ENCODE results near the gene SLC24A3. TPM values are rescaled to one million over a fixed set of nuclear protein-coding genes. Genes with fewer than 3 reads are reported as not detected.

SLC24A3 gene
- total RNA-seq, 8 experiments from 2014 or later: 0.13 to 13.3 (median 7.0) TPM

- WGBS, 10 experiments: 29 to 86% (median 77%) methylated on average over 2 to 4 of the region's 4 CpGs; no CpG with 5 or more reads in 2 of the 10 experiments
- no peak for ATAC-seq (replicated peaks in 6 of 8)
- Histone ChIP-seq H3K4me1 (replicated peaks in 1 of 2) (no peaks in the 10 kb centered on the region), H3K27ac (no peak overlapping the region), H3K4me3 (no peak overlapping the region)
- in situ Hi-C loops (cut with MboI; ENCODE audit: low pct_unique_long_range_greater_than_20kb in 2 of 9, low sequenced_read_pairs in 9 of 9, unreplicated experiment in 9 of 9): no loop called here
These were observed 191.1 kb downstream of the SLC24A3 start for GRCh38 chr20:19403549-19403948.

- Histone ChIP-seq H3K27ac (no peak overlapping the region), H3K4me3 (no peak overlapping the region), H3K4me1 (replicated peaks in 1 of 2) (no peaks in the 10 kb centered on the region)
- in situ Hi-C loops (cut with MboI; ENCODE audit: low pct_unique_long_range_greater_than_20kb in 2 of 9, low sequenced_read_pairs in 9 of 9, unreplicated experiment in 9 of 9): no loop called here
- 20 to 83% (median 40%) methylated on average over 1 to 3 of the region's 3 CpGs; no CpG with 5 or more reads in 3 of the 10 experiments for WGBS, 10 experiments
- ATAC-seq (replicated peaks in 6 of 8): no peak
These were observed 192.4 kb downstream of the SLC24A3 start for GRCh38 chr20:19404826-19405225.

GRCh38 chr20:19405958-19406357 is 193.5 kb downstream of the SLC24A3 start:
- WGBS, 10 experiments: 13 to 87% (median 73%) methylated on average over 2 to 3 of the region's 3 CpGs; no CpG with 5 or more reads in 3 of the 10 experiments
- no peak overlapping the region for H3K27ac ChIP-seq
- no peak overlapping the region for H3K4me3 ChIP-seq
- in situ Hi-C loops (cut with MboI; ENCODE audit: low pct_unique_long_range_greater_than_20kb in 2 of 9, low sequenced_read_pairs in 9 of 9, unreplicated experiment in 9 of 9): no loop called here
- ATAC-seq (replicated peaks in 6 of 8): no peak
- no peaks in the 10 kb centered on the region for H3K4me1 ChIP-seq (replicated peaks in 1 of 2)

- no peaks in the 10 kb centered on the region for H3K4me1 ChIP-seq (replicated peaks in 1 of 2)
- WGBS, 10 experiments: 20 to 100% (median 33%) methylated on average over 1 to 2 of the region's 2 CpGs; no CpG with 5 or more reads in 5 of the 10 experiments
- in situ Hi-C loops (cut with MboI; ENCODE audit: low pct_unique_long_range_greater_than_20kb in 2 of 9, low sequenced_read_pairs in 9 of 9, unreplicated experiment in 9 of 9): no loop called here
- H3K4me3 ChIP-seq: no peak overlapping the region
- no peak overlapping the region for H3K27ac ChIP-seq
- no peak for ATAC-seq (replicated peaks in 6 of 8)
These were observed 193.9 kb downstream of the SLC24A3 start for GRCh38 chr20:19406381-19406780.

DNA sequence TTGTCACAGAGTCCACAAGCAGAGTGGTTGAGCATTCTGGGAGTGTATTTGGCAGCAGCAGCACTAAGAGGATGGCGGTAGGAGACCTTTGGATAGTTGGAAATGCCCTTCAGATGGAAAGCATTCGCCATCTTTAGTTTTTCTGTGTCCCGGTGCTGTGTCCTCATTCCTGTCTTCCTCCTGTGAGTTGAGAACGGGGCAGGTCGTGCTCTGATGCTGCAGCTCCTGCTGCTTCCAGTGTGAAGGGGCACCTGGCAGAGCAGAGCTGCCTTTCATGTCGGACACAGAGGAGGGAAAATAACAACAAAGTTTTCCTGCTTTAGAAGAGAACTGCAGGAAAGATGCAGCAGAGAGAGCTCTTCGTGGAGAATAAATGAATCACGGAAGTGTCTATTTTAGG is 194.8 kb downstream of the SLC24A3 start:
- 14 to 88% (median 64%) methylated on average over 2 to 8 of the region's 8 CpGs for WGBS, 10 experiments
- no peak overlapping the region for H3K27ac ChIP-seq
- H3K4me3 ChIP-seq: no peak overlapping the region
- in situ Hi-C loops (cut with MboI; ENCODE audit: low pct_unique_long_range_greater_than_20kb in 2 of 9, low sequenced_read_pairs in 9 of 9, unreplicated experiment in 9 of 9): no loop called here
- H3K4me1 ChIP-seq (replicated peaks in 1 of 2): no peaks in the 10 kb centered on the region
- ATAC-seq (replicated peaks in 6 of 8): no peak

- Histone ChIP-seq H3K4me1 (replicated peaks in 1 of 2) (no peaks in the 10 kb centered on the region), H3K4me3 (no peak overlapping the region), H3K27ac (no peak overlapping the region)
- ATAC-seq (replicated peaks in 6 of 8): no peak
- in situ Hi-C loops (cut with MboI; ENCODE audit: low pct_unique_long_range_greater_than_20kb in 2 of 9, low sequenced_read_pairs in 9 of 9, unreplicated experiment in 9 of 9): no loop called here
- WGBS, 10 experiments: 0 to 75% (median 58%) methylated on average over 1 to 4 of the region's 4 CpGs; no CpG with 5 or more reads in 1 of the 10 experiments
These were observed 195.3 kb downstream of the SLC24A3 start for GRCh38 chr20:19407736-19408135.

DNA sequence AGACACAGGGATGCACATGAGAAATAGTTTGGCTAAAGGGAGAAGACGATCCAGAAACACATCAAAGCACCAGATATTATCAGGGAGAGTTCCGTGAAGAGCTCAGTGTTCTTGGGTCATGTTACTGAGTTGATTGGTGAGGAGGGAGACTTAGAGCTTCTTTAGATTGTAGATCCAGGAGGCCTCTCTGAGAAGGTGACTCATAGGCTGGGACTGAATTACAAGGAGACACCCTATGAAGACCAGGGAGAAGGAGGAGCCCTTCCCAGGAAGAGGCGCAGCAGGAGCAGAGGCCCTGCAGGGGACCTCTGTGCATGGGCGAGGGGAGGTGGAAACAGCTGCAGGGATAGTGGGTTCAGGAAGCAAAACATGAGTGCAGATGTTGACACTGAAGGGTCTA is 196.5 kb downstream of the SLC24A3 start:
- Histone ChIP-seq H3K27ac (no peak overlapping the region), H3K4me3 (no peak overlapping the region), H3K4me1 (replicated peaks in 1 of 2) (no peaks in the 10 kb centered on the region)
- WGBS, 10 experiments: 17 to 90% (median 73%) methylated on average over 1 to 4 of the region's 4 CpGs; no CpG with 5 or more reads in 1 of the 10 experiments
- in situ Hi-C loops (cut with MboI; ENCODE audit: low pct_unique_long_range_greater_than_20kb in 2 of 9, low sequenced_read_pairs in 9 of 9, unreplicated experiment in 9 of 9): no loop called here
- ATAC-seq (replicated peaks in 6 of 8): peak in 2 of 8 experiments; percentile 59 to 60

GRCh38 chr20:19411811-19412210 is 199.4 kb downstream of the SLC24A3 start:
- no peak overlapping the region for H3K4me3 ChIP-seq
- H3K27ac ChIP-seq: no peak overlapping the region
- no peak for ATAC-seq (replicated peaks in 6 of 8)
- WGBS, 10 experiments: 18 to 100% (median 80%) methylated on average over 1 to 3 of the region's 3 CpGs; no CpG with 5 or more reads in 1 of the 10 experiments
- H3K4me1 ChIP-seq (replicated peaks in 1 of 2): no peaks in the 10 kb centered on the region
- in situ Hi-C loops (cut with MboI; ENCODE audit: low pct_unique_long_range_greater_than_20kb in 2 of 9, low sequenced_read_pairs in 9 of 9, unreplicated experiment in 9 of 9): no loop called here

DNA sequence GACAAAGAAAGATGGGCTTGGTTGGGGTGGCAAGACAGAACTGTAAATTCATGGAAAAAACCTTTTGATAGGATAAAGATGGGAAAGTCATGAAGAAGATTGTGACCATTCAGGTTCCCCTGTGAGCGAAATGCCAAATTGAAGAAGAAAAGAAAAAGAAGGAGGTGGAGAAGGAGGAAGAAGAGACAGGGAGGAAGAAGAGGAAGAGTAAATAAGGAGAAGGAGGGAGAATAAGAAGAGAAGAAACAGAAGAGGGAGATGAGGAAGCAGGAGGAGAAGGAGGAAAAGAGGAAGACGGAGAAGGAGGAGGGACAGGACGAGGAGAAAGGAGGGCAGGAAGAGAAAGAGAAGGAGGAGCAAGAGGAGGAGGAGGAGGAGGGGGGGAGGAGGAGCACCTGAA is 199.8 kb downstream of the SLC24A3 start:
- in situ Hi-C loops (cut with MboI; ENCODE audit: low pct_unique_long_range_greater_than_20kb in 2 of 9, low sequenced_read_pairs in 9 of 9, unreplicated experiment in 9 of 9): no loop called here
- ATAC-seq (replicated peaks in 6 of 8): no peak
- H3K4me1 ChIP-seq (replicated peaks in 1 of 2): no peaks in the 10 kb centered on the region
- no peak overlapping the region for H3K27ac ChIP-seq
- 21 to 86% (median 63%) methylated on average over 1 to 3 of the region's 3 CpGs for WGBS, 10 experiments
- H3K4me3 ChIP-seq: no peak overlapping the region

DNA sequence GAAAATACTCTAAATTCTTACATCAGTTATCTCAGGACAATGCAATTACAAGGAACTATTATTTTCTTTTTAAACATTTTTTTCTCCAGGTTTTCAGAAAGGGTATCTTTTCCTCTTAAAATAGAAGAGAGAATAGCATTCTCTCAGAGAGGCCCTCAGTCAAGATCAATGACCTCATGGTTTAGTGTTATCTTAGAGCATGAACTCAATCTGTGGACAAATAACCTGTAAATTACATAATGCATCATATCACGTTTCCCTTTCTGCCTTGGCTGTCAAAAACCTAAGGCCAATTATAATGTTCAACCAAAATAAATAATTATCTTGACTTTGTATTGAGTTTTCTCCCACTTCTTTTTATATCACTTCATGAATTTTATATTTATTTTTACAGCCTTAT is 202.2 kb downstream of the SLC24A3 start:
- no peak overlapping the region for H3K27ac ChIP-seq
- in situ Hi-C loops (cut with MboI; ENCODE audit: low pct_unique_long_range_greater_than_20kb in 2 of 9, low sequenced_read_pairs in 9 of 9, unreplicated experiment in 9 of 9): no loop called here
- no peak overlapping the region for H3K4me3 ChIP-seq
- H3K4me1 ChIP-seq (replicated peaks in 1 of 2): no peaks in the 10 kb centered on the region
- ATAC-seq (replicated peaks in 6 of 8): no peak
- WGBS, 10 experiments: 0 to 100% (median 55%) methylated on average over 1 of the region's 1 CpG; no CpG with 5 or more reads in 1 of the 10 experiments

GRCh38 chr20:19415786-19416185 is 203.3 kb downstream of the SLC24A3 start:
- no peak overlapping the region for H3K27ac ChIP-seq
- no peak overlapping the region for H3K4me3 ChIP-seq
- ATAC-seq (replicated peaks in 6 of 8): no peak
- in situ Hi-C loops (cut with MboI; ENCODE audit: low pct_unique_long_range_greater_than_20kb in 2 of 9, low sequenced_read_pairs in 9 of 9, unreplicated experiment in 9 of 9): no loop called here
- no peaks in the 10 kb centered on the region for H3K4me1 ChIP-seq (replicated peaks in 1 of 2)
- WGBS, 10 experiments: 33 to 90% (median 80%) methylated on average over 1 of the region's 1 CpG; no CpG with 5 or more reads in 5 of the 10 experiments

DNA sequence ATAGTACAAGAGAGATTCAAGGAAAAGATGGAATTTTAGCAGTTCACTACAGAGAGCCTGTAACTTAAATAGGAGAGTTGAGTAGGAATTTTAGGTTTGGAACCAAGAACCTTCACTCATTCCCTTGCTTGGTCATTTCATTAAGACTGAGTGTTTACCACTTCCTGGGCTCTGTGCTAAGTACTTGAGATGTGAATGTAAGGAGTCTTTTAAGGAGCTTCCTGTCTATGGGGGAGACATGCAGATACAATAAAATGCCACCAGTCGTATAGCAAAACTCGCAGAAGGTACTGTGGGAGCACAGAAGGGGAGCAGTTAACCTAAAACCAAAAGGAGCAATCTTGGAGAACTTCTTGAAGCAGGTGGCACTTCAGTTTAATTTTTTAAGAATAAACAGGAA is 204.2 kb downstream of the SLC24A3 start:
- 67 to 100% (median 86%) methylated on average over 1 to 2 of the region's 2 CpGs; no CpG with 5 or more reads in 3 of the 10 experiments for WGBS, 10 experiments
- in situ Hi-C loops (cut with MboI; ENCODE audit: low pct_unique_long_range_greater_than_20kb in 2 of 9, low sequenced_read_pairs in 9 of 9, unreplicated experiment in 9 of 9): no loop called here
- Histone ChIP-seq H3K27ac (no peak overlapping the region), H3K4me1 (replicated peaks in 1 of 2) (no peaks in the 10 kb centered on the region), H3K4me3 (no peak overlapping the region)
- no peak for ATAC-seq (replicated peaks in 6 of 8)

DNA sequence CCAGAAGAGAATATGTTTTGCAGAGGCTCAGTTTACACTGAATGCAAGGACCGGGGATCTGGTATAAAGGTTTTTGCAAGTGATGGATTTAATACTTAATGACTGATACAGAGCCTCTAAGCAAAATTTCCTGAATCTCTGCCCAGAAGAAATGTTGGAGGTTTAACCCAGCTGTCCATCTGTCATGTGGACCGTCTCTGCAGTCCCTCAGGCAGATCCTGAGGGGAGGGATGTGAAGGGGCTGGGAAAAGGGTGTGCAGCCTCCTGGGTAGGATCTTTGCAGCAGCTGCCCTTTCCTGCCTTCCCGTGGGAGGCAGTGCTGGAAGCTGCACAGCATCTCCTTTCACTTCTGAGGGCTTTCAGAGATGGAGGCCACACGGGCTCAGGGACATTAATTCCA is 207.0 kb downstream of the SLC24A3 start:
- WGBS, 10 experiments: 0 to 80% (median 18%) methylated on average over 1 to 2 of the region's 4 CpGs; no CpG with 5 or more reads in 4 of the 10 experiments
- Histone ChIP-seq H3K27ac (no peak overlapping the region), H3K4me3 (no peak overlapping the region), H3K4me1 (replicated peaks in 1 of 2) (peaks cover 0 to 2% of the 10 kb centered on the region in 2 donors)
- in situ Hi-C loops (cut with MboI; ENCODE audit: low pct_unique_long_range_greater_than_20kb in 2 of 9, low sequenced_read_pairs in 9 of 9, unreplicated experiment in 9 of 9): no loop called here
- ATAC-seq (replicated peaks in 6 of 8): no peak

GRCh38 chr20:19423097-19423899 is 210.9 kb downstream of the SLC24A3 start:
- 30 to 100% (median 53%) methylated on average over 1 to 8 of the region's 9 CpGs; no CpG with 5 or more reads in 1 of the 10 experiments for WGBS, 10 experiments

More at GRCh38 chr20:19423097-19423899, 210.9 kb downstream of the SLC24A3 start:
- no peak for ATAC-seq (replicated peaks in 6 of 8)
- no peak overlapping the region for H3K27ac ChIP-seq
- in situ Hi-C loops (cut with MboI; ENCODE audit: low pct_unique_long_range_greater_than_20kb in 2 of 9, low sequenced_read_pairs in 9 of 9, unreplicated experiment in 9 of 9): no loop called here
- no peak overlapping the region for H3K4me3 ChIP-seq
- peaks cover 5 to 13% of the 10 kb centered on the region in 2 donors for H3K4me1 ChIP-seq (replicated peaks in 1 of 2)

Measured in motor neuron (in vitro differentiated cells).